Muscle of arm (tissue), 14 donors: ENCODE measurements around the gene KCTD4. TPM values are rescaled to one million over a fixed set of nuclear protein-coding genes. Genes with fewer than 3 reads are reported as not detected.
"Not testable (repeated sequence)": the region's sequence is repeated elsewhere in the genome, so short reads cannot be mapped to it uniquely, and the experiment has no call there.

Experiments used
- DNase-seq: peaks from one replicate; pipeline ENCODE4 v3.0.0-alpha.2; 2013
- long read RNA-seq, 11 donors: transcript quantifications; one replicate each; lab custom pipeline, GENCODE V29; 2026
- polyA plus RNA-seq, 12 donors: library from polyadenylated mRNA; unstranded; fragments of 120-200 nt; gene quantifications; one replicate each; pipeline ENCODE4 v1.2.1, GENCODE V29; 2013; ENCODE audit not compliant: insufficient read length in 12 of 12

Gene KCTD4
- polyA plus RNA-seq, result under 1 TPM in 7 of 12 donors, not detected in 5; 0.07 to 0.26 (median 0.16) TPM
- long read RNA-seq, donor 1, result 0 reads
- long read RNA-seq, donor 2, result 0 reads
- long read RNA-seq, donor 3, partial matches to known transcripts, result 16 of 27 reads
- long read RNA-seq, donor 3, other reads (novel, unspliced or antisense), result 11 of 27 reads
- long read RNA-seq, donor 4, result 0 reads
- long read RNA-seq, donor 5, result 0 reads
- long read RNA-seq, donor 6, result 0 reads
- long read RNA-seq, donor 7, partial matches to known transcripts, result 16 of 21 reads
- long read RNA-seq, donor 7, other reads (novel, unspliced or antisense), result 5 of 21 reads
- long read RNA-seq, donor 8, partial matches to known transcripts, result 36 of 71 reads
- long read RNA-seq, donor 8, other reads (novel, unspliced or antisense), result 35 of 71 reads
- long read RNA-seq, donor 9, result 0 reads
- long read RNA-seq, donor 10, partial matches to known transcripts, result 0 of 1 reads
- long read RNA-seq, donor 10, other reads (novel, unspliced or antisense), result 0 of 1 reads
- long read RNA-seq, donor 11, partial matches to known transcripts, result 61 of 71 reads
- long read RNA-seq, donor 11, other reads (novel, unspliced or antisense), result 10 of 71 reads

GRCh38 chr13:45200701-45201232, at the start of gene KCTD4:
Gene KCTD4 (minus strand): TSS chr13:45201045. CDS start chr13:45194567, 6,478 bp downstream.
- DNase-seq, result no peak

DNA sequence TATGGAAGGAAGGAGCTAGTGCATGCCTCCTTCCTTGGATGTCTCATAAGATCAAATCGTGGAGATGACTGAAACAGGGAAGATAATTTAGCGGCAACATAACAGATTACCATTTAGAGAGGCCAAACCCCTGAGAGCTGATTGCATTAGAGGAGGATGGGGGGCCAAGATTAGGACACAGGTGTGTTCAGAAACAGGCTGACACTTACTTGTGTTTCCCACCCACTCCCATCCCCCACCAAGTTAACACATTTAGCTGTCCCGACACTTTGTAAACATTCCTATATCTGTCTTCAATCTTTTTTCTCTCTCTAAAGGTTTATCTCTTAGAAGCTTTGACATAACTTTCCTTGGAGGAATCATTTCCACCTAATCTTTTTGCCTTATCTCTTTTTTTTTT, 48.8 kb upstream of the KCTD4 start:
- no peak for DNase-seq

- DNase-seq, result not testable (repeated sequence)
Observed at GRCh38 chr13:45244736-45245135, 43.9 kb upstream of the KCTD4 start.

DNA sequence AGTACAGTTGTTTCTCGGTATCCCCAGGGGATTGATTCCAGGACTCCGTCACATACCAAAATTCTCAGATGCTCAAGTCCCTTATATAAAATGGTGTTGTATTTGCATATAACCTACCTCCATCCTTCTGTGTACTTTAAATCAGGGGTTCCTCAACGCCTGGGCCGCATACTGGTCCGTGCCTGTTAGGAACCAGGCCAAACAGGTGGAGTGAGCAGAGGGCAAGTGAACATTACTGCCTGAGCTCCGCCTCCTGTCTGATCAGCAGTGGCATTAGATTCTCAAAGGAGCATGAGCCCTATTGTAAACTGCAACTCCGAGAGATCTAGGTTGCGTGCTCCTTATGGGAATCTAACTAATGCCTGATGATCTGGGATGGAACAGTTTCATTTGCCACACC, 42.2 kb upstream of the KCTD4 start:
- no peak for DNase-seq

DNA sequence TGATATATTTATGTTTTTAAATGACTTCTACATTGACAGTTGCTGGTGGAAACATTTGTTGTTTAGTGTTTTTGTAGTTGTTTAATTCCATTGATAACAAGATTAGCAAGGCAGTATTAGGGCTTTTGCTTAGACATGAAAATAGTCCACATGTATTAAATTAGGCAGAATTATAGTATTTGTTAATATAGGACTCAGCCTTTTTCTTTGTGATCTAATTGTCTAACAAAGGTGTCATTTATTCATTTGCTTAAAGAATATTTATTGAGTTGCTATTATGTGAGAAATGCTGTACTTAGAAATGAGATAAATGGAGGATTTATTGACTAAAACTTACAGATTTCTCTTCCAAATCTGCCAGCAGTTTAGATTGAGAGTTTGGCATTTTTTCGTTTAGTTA, 41.7 kb upstream of the KCTD4 start:
- no peak for DNase-seq

DNA sequence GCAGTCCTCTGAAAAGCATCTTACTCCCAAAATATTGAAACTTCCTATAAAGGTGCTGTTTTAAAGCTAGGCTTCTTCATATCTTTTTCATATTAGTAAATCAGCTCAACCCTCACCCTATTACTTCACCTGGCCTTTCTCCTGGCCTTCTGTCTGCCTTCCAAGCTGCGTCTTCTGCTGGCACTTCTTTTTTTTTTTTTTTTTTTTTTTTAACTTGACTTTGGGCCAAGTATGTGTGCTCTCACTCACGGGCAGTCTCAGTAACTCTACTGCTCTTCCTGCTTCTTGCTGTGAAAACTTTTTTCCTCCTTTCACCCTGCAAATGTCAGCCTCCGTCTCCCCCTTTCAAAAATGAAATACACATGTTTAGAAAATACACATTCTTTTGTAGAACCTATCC, 41.2 kb upstream of the KCTD4 start:
- peak; percentile 20 for DNase-seq

DNA sequence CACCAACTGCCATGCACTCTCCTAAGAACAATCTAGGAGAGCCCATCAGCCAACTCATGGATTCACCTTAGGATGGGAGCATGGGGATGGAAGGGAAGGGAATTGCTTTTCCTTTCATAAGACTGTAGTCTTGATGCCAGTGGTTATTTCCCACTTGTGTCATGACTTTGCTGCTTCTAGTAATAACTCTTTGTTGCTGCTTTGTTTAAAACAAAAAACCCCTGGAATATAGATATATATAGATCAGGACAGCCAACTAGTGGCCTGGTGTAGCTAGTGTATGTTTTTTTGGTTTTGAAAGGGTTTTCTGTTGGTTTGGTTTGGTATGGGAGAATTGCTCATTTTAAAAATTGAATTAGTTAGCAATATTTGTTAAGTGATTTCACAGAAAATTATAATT, 39.3 kb upstream of the KCTD4 start:
- DNase-seq, result no peak

- DNase-seq, result no peak
Observed at GRCh38 chr13:45238945-45239795, 38.3 kb upstream of the KCTD4 start.

GRCh38 chr13:45232591-45232990, 31.7 kb upstream of the KCTD4 start:
- DNase-seq, result no peak

DNA sequence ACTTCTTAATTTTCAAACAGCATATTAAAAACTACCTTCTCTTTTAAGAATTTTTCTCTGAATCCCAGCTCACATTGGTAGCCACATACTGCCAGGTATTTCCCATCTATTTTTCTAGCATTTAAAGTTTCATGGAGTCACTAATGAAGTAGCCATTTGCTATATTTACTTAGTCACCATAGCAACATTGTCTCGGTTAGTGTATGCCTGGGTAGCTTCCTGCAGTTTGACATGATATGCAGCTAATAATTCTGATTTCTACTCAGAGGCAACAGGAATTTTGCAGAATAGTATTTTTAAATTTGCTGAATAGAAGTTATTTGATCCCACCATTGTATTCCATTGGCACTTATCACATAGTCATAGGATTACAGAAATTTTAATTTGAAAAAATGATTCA, 30.9 kb upstream of the KCTD4 start:
- no peak for DNase-seq

GRCh38 chr13:45231305-45231704, 30.5 kb upstream of the KCTD4 start:
- no peak for DNase-seq

DNA sequence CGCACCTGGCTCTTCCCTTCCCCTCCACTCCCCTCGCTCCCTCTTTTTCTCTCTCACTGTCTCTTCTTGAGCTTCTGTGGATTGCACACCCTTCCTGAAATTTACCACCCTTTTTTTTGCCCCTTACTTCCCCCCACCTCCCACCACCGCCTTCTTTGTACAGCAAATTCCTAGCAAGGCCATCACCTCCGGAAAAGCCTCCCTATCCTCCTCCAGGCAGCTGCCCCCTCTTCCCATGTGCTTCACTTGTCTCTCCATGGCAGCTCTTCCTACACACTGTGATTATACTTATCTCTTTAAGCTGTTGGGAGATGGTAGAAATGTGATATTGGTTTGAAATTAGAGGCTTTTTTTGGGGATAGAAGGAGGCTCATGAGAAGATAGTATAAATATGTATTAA, 28.3 kb upstream of the KCTD4 start:
- no peak for DNase-seq

DNA sequence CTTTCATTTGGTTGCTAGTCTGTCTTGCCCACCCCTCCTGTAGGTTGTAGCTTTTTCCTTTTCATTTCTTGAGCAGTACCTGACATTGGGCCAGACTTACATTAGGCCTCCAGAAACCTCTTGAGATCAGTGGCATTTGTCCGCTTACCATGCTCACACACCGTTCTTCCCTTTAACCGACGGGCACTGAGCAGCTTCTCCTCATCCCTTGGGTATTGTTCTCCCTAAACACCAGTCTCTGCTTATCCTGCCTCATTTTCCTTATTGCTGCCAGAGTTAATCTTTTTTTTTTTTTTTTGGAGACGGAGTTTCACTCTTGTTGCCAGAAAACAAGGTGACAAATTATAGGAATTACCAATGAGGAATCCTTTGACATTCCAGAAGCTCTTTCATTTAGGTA, 27.2 kb upstream of the KCTD4 start:
- DNase-seq, result no peak

GRCh38 chr13:45226024-45226423, 25.2 kb upstream of the KCTD4 start:
- no peak for DNase-seq

- DNase-seq, result no peak
Observed at GRCh38 chr13:45225370-45225769, 24.5 kb upstream of the KCTD4 start.

- no peak for DNase-seq
Observed at GRCh38 chr13:45224176-45224575, 23.3 kb upstream of the KCTD4 start.

GRCh38 chr13:45222919-45223318, 22.1 kb upstream of the KCTD4 start:
- no peak for DNase-seq

DNA sequence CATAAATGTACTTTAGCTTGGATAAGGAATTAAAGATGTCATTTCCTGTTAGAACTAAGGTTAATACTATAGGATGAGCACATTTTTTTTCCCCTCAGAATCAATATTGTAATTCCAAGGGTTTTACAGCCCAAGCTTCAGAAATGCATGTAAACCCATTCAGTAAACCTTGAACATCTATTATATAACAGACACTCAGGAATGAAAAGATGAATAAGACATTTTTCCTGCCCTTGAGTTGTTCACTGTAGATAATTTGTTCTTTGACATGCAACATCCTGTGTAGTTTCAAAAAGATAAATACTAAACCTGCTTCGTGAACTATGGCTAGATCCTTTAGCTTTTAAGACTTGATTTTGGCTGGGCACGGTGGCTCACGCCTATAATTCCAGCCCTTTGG, 21.7 kb upstream of the KCTD4 start:
- DNase-seq, result no peak

DNA sequence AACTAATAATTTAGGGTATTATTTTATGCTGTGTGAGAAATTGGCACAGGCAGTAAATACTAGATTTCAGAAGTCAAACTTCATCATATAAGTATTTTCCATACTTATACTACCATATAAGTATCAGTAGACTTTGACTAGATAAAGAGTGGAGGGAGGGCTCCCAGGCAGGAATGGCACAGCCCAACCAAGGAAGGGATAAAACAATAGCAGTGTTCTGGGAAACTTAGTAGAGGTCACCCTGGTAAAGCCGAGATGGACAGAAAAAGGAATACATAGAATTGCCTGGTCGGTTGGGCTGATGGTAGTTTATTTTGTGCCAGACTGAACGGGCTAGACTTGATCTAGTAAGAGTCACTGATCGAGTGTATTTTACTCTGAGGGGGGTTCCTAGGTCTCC, 19.6 kb upstream of the KCTD4 start:
- DNase-seq, result no peak

GRCh38 chr13:45219938-45220375, 19.1 kb upstream of the KCTD4 start:
- no peak for DNase-seq

DNA sequence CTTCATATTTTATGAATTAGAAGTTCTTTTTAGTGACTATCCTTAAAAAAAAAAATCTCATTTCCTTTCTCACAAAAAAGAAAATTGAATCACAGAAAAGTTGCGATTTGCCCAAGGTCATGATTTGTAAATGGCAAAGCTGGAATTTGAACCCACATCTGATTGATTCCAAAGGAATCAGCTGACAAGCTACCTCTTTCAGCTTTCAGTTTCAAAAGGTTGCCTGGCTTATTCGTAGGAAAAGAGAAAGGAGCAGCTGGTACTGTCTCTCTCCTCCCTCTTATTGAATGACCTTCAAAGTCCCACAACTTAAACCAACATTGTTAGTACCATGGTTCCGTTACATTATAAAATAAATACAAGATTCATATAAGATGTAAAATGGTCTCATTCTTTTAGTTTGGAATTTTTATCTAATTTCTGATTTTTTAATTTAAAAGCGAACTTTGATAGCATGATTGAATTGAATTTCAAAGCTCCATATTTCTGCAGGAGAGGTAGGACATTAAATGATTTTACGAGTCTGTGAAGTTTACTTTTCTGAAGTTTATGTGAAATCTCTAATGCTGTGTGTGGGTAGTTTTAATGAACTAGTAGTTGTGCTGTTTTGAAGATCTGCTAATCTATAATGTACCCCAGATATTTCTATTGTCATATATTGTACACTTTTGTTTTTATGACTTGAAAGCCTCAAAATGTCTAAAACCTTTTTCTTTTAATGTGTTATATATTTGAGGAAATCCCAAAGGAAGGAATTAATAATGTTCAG, 18.5 kb upstream of the KCTD4 start:
- no peak for DNase-seq

GRCh38 chr13:45218689-45219088, 17.8 kb upstream of the KCTD4 start:
- no peak for DNase-seq
